HS-5 (cell line): ENCODE measurements around the gene PCMT1.

ENCODE experiments used
- DNase-seq: peaks from one replicate; pipeline ENCODE4 v3.0.0-alpha.2; 2012; ENCODE audit warnings: low read depth

The PCMT1 gene

GRCh38 chr6:149855040-149855654, 105.6 kb downstream of the PCMT1 start:
- DNase-seq = peak; percentile 97

- DNase-seq = no peak
Measured at GRCh38 chr6:149855741-149856140, 106.2 kb downstream of the PCMT1 start.

- no peak for DNase-seq
Measured at GRCh38 chr6:149856256-149856994, 106.9 kb downstream of the PCMT1 start.

- DNase-seq = no peak
Measured at GRCh38 chr6:149857541-149857940, 108.0 kb downstream of the PCMT1 start.

GRCh38 chr6:149859368-149859767, 109.8 kb downstream of the PCMT1 start:
- DNase-seq = no peak

GRCh38 chr6:149859938-149860337, 110.4 kb downstream of the PCMT1 start:
- DNase-seq = no peak

GRCh38 chr6:149860513-149860833, 110.9 kb downstream of the PCMT1 start:
- DNase-seq = no peak
